ENCODE data around the gene RETREG2. TPM values are rescaled to one million over a fixed set of nuclear protein-coding genes. Genes with fewer than 3 reads are reported as not detected.

Gene RETREG2, protein sequence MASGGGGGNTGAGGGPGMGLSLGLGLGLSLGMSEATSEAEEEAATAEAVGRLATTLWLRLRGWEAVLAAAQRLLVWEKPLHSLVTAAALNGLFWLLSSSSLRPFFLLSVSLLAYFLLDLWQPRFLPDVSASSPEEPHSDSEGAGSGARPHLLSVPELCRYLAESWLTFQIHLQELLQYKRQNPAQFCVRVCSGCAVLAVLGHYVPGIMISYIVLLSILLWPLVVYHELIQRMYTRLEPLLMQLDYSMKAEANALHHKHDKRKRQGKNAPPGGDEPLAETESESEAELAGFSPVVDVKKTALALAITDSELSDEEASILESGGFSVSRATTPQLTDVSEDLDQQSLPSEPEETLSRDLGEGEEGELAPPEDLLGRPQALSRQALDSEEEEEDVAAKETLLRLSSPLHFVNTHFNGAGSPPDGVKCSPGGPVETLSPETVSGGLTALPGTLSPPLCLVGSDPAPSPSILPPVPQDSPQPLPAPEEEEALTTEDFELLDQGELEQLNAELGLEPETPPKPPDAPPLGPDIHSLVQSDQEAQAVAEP
- total RNA-seq, result 49.9 and 67.9 TPM in 2 replicates

DNA sequence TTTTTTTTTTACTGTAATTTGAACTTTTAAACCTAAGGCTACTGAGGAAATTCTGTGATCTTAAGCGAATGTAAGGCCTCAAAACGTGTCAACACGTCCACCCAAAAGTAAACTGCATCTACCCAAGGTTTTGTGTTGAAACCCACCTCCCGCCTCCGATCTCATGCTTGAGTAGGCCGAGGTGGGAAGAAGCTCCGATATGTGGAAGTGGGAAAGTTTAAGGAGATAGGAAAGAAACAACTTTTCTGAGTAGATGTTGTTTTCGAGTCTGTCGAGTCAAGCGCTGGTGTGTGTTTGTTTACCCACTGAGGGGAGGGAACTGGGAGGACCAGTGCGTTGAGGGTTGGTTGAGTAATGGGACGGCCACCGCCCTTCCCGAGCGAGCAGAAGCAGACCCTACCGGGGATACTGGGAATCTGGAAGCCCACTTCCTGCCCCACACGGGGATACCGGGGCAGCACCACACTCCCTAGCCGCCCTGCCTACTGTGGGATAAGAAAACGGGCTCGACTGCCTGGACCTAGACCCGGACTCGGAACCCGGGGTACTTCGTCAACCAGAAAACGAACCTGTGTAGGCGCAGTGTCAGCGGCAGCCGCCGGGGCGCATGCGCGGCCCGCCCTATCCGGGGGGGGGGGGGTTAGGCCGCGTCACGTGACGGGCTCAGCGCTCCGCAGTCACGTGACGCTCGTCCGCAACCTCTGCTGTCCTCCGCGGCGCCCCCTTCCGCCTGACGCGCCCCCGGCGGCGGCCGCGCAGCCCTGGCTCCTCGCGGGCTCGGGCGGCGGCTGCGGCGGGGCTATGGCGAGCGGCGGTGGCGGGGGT lies at the start of gene RETREG2:
Gene RETREG2 (plus strand): TSS at position 724 of the 825 bp plus-strand sequence. CDS start 78 bp downstream, at position 802.

DNA sequence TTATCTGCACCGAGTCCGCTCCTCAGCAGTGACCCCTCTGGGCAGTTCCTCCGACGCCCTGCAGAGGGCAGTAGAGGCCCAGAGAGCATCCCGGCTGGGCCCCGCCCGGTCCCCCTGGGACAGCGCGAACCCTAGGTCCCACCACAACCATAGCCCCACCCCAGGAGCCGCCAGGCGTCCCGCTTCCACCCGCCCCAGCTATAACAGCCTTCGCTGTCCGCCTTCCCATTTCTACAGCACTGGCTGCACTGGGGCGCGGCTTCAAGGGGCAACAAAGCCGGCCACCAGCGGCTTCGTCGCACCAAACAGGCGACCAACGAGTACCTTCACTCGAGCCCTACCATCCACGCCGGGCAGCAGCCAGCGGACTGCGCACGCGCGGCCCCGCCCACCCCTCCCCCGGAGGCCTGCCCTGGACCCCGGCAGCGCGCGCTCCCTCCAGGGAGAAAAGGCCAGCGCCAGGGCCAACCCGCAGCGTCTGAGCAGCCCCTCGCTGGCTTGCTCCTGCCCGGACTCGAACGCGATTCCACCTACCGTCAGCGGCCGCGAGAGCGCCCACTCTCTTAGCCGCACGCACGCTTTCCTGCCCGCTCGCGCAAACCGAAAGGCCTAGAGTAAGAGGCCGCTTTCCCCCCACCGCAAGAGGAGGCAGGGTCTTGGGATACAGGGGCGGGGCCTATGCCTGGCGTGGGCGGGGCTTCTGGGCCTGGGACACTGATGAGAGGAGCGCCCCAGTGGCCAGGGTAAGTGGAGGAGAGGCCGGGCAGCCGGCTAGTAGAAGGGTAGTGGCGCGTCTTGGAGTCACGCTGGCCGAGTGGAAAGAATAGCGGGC lies 17.7 kb upstream of the RETREG2 start, which contains the start of gene NHEJ1:
Gene NHEJ1 (minus strand): TSS at position 630 of the 832 bp plus-strand sequence. CDS start 2,453 bp downstream, outside the sequence.

DNA sequence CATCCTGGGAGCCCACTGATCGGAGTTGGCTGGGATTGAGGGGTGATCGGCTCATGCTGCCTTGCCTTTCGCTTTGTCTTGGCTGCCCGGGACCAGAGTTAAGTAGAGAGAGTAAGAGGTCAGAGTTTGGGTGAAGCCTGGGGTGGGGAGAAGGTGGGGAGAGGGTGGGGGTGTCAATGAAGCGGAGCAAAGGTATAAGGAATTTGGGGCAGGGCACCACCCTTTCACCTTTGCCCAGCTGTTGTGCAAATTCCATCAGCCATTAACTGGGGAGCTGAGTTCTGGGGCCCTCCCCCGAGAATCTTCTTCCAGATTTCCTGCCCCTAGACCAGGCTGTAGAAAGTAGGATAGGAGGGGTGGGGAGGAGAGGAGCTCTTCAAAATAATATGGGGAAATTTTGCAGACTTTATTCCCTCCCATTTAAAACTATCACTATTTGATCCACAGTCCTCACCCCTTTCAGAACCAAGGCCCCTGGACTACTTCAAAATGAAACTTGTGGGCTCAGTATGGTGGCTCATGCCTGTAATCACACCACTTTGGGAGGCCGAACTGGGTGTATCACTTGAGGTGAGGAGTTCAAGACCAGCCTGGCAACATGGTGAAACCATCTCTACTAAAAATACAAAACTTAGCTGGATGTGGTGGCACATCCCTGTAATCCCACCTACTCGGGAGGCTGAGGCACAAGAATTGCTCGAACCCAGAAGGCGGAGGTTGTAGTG lies 8.0 kb upstream of the RETREG2 start, which contains the start of gene SLC23A3:
Gene SLC23A3 (minus strand): TSS at position 100 of the 725 bp plus-strand sequence. CDS start 45 bp downstream, at position 55.

DNA sequence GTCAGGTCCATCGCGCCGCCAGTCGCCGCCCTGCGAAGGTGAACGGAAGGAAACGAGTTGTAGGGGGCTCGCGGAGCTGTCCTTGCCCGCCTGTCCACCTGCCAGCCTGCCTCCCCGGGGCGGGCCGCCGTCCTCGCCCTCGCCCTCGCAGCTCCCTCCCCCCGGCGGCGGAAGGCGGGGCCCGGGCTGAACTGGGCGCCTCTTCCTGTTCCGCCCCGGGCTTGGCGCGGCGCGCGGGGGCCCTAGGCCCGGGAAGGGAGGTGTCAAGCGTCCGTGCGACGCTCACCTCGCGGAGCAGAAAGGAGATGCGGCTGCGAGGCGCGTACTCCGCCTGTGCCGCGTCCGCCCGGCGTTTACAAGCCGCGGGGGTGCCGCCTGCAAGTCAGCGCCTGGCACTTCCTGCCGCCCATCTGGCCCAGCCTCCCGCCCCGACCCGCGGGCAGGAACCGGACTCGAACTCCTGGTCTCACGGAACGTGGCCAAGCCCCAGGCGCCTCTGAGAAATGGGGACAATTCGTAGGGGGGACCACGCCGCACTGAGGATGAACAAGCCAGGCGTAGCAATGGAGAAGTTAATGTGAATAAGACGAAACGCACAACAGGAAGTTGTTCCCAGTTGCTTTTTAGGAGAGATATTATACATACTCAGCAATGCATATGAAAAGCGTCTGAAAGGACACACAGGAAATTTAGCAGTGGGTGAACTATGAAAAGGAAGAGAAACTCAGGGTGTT lies 1.1 kb upstream of the RETREG2 start, which contains the start of gene CNPPD1:
Gene CNPPD1 (minus strand): TSS at position 108 of the 734 bp plus-strand sequence. CDS start 97 bp downstream, at position 11.

DNA sequence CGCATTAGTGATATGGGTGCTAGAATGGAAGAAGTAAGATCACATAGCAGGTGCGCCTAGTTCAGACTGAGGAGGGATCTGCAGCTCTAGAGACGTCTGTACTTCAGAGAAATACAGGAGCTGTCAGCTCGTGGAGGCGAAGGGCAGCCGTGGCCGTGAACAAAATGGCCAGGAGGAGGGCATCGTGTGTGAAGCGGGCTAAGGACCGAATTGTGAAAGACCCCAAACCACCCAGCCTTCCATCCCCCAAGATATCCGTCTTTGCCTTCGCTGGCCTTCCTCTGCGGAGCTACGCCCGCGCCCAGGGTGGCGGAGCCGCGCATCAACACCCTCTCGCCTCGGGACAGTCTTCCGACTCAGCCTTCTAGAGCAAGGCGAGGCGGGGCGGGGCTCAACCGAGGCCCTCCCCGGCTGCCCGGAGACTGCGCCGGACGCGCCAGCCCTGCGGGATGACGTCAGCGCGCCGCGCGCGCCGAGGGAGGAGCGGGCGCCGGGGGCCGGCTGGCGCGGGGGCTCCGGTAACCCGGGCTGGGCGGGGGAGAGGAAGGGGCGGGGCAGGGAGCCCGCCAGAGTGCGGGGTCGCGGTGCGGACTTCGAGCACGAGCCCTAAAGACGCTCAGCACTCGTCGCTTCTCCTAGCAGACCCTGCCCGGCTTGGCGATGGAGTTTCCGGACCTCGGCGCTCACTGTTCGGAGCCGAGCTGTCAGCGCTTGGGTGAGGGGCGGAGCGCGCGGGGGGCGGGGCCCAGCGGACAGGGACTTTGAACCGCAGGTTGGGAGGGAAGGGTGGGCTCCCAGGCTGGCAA lies 28.5 kb downstream of the RETREG2 start, which contains the start of gene ZFAND2B:
Gene ZFAND2B (plus strand): TSS at position 455 of the 806 bp plus-strand sequence. CDS start 206 bp downstream, at position 661.

DNA sequence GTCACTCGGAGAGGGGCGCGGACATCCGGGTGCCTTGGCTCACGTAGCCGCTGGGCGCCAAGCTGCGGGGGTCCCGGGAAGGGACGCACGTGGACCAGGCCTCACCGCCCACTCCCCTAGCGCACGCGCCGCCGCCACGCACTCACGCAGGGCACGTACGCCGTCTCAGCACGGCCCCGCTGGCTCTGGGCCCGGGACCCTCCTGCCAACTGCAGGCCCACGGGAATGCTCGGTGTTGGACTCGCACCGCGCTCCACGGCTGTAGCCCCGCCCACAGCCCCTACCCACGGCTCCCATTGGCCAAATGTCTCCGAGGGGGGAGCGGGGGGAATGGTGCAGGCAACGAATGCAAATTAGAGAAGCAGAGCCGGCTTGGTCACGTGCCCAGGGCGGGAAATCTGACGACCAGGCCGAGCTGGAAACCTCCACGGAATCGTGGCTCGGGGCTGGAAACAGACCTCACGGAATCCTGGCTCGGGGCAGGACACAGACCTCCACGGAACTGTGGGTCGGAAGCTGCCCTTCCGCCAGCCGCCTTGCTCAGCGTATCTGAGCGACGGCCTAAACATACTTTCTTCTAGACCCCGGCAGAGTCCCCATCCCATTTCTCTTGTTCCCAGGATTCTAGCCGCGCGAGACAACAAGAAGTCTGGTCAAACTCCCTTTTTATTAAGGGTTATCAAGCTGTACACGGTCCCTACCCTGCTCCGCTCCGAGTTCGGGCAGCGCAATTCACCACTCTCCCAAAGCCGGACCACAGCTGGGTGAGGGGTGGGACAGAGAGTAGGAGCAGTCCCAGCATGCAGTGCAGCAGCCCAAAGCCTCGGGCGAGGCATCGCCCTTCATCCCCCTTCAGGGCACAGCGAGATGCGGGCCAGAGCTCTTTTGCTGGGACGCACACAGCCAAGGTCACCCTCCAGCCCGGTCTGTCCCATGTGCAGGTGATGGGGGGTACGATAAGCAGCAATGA lies 40.9 kb downstream of the RETREG2 start, which contains the start of gene ABCB6:
Gene ABCB6 (minus strand): TSS at position 227 of the 970 bp plus-strand sequence. CDS start 285 bp downstream, outside the sequence.

DNA sequence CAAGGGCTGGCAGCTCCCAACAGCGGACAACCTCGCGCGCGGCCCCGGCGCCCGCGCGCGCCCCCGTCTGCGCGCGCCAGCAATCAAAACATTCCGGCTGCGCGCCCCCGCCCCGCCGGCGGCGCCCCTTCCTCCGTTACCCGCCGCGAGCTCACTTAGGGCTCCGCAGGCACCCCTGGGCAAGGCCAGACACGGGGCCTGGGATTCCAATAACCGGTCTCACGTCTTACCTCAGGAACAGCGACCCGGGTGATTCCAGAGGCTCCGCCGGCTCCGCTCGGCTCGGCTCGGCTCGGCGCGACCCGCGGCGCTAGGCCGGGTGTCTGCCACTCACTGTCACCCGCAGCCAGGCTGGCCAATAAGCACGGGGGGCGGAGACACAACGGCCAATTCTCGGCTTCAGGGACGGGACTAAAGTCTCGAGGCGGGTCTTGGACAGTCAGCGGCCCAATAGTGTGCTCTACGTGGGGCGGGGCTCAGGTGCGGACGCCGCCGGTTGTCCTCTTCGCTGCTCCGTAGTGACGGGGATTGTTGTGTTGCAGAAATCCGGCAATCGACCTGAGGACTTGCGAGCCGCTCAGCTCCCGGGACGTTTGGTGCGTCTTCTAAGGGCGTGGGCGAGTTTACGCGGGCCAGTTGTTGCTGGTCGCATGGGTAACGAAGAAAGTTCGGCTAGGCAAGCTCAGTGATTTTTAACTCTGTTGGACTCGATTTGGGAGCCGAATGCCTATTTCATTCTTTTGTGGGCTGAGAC lies 51.4 kb downstream of the RETREG2 start, which contains the start of the genes ANKZF1 and ATG9A:
Gene ANKZF1 (plus strand): TSS at position 502 of the 754 bp plus-strand sequence. CDS start 452 bp downstream, outside the sequence.
Gene ATG9A (minus strand): TSS at position 332 of the 754 bp plus-strand sequence. CDS start 1,612 bp downstream, outside the sequence.

Other genes starting within 250 kb of the RETREG2 start
- not detected in 2 replicates for gene CDK5R2, start 218.6 kb upstream of the RETREG2 start, total RNA-seq
- gene FEV, start 193.1 kb upstream of the RETREG2 start, total RNA-seq, result not detected in 2 replicates
- gene CRYBA2, start 184.9 kb upstream of the RETREG2 start, total RNA-seq, result not detected in 2 replicates
- not detected in 2 replicates for gene CFAP65, start 136.8 kb upstream of the RETREG2 start, total RNA-seq
- under 0.01 TPM in 1 of 2 replicates, not detected in the other for gene IHH, start 117.4 kb upstream of the RETREG2 start, total RNA-seq
- gene NHEJ1, start 17.5 kb upstream of the RETREG2 start, total RNA-seq, result 13.5 and 21.2 TPM in 2 replicates
- 0.16 TPM in 1 of 2 replicates, not detected in the other for gene SLC23A3, start 8.2 kb upstream of the RETREG2 start, total RNA-seq
- gene CNPPD1, start 1.4 kb upstream of the RETREG2 start, total RNA-seq, result 16.1 and 32.9 TPM in 2 replicates
- gene ZFAND2B, start 28.5 kb downstream of the RETREG2 start, total RNA-seq, result 17.0 and 32.6 TPM in 2 replicates
- 39.9 and 46.0 TPM in 2 replicates for gene ABCB6, start 40.7 kb downstream of the RETREG2 start, total RNA-seq
- 57.6 and 109 TPM in 2 replicates for gene ATG9A, start 51.4 kb downstream of the RETREG2 start, total RNA-seq
- 45.8 and 58.7 TPM in 2 replicates for gene ANKZF1, start 51.5 kb downstream of the RETREG2 start, total RNA-seq
- 4.7 and 14.8 TPM in 2 replicates for gene GLB1L, start 67.2 kb downstream of the RETREG2 start, total RNA-seq
- gene STK16, start 67.2 kb downstream of the RETREG2 start, total RNA-seq, result 11.2 and 17.3 TPM in 2 replicates
- not detected in 2 replicates for gene TUBA4B, start 75.0 kb downstream of the RETREG2 start, total RNA-seq
- 16.4 and 39.2 TPM in 2 replicates for gene TUBA4A, start 75.6 kb downstream of the RETREG2 start, total RNA-seq
- gene DNAJB2, start 101.1 kb downstream of the RETREG2 start, total RNA-seq, result 32.9 and 35.3 TPM in 2 replicates
- 0.36 and 1.9 TPM in 2 replicates for gene PTPRN, start 131.1 kb downstream of the RETREG2 start, total RNA-seq
- gene RESP18, start 154.5 kb downstream of the RETREG2 start, total RNA-seq, result not detected in 2 replicates
- 78.3 and 89.3 TPM in 2 replicates for gene DNPEP, start 209.6 kb downstream of the RETREG2 start, total RNA-seq
- gene DES, start 240.1 kb downstream of the RETREG2 start, total RNA-seq, result 0.32 TPM in 1 of 2 replicates, not detected in the other

Measured in cardiac atrium fibroblast (primary cell).